Astrocyte (in vitro differentiated cells and primary cell): Measurements from ENCODE around the gene IDH1. TPM values are rescaled to one million over a fixed set of nuclear protein-coding genes. Genes with fewer than 3 reads are reported as not detected.

Experiments
- DNase-seq: peaks from one replicate; pipeline ENCODE4 v3.0.0-alpha.2; 2010; ENCODE audit warnings: low read depth
- FAIRE-seq: peaks from 2 replicates; lab custom pipeline; 2011; peaks lifted over from hg19 to GRCh38; lab: Jason Lieb, UNC
- H2AFZ ChIP-seq: 2 replicates; pipeline ENCODE4 v1.6.0; 2012; ENCODE audit warnings: low read depth, low read length, inconsistent platforms
- H3K27ac ChIP-seq: 2 replicates; pipeline ENCODE4 v1.5.1; 2011; ENCODE audit warnings: low read depth, low read length, inconsistent platforms
- H3K27me3 ChIP-seq: 2 replicates; pipeline ENCODE4 v1.6.0; 2011; ENCODE audit warnings: low read length, inconsistent platforms; ENCODE audit not compliant: insufficient read depth
- H3K36me3 ChIP-seq: 2 replicates; pipeline ENCODE4 v1.5.1; 2011; ENCODE audit warnings: low read length, inconsistent platforms; ENCODE audit not compliant: insufficient read depth
- H3K4me1 ChIP-seq: 2 replicates; pipeline ENCODE4 v1.5.1; 2011; ENCODE audit warnings: low read length, inconsistent platforms; ENCODE audit not compliant: insufficient read depth
- H3K4me2 ChIP-seq: 2 replicates; pipeline ENCODE4 v1.6.0; 2012; ENCODE audit warnings: low read length, inconsistent platforms
- H3K4me3 ChIP-seq: 2 replicates; pipeline ENCODE4 v1.5.1; 2011; ENCODE audit warnings: low read depth, mild to moderate bottlenecking, low read length, inconsistent platforms; ENCODE audit not compliant: insufficient read depth
- H3K79me2 ChIP-seq: 2 replicates; pipeline ENCODE4 v1.6.0; 2012; ENCODE audit warnings: mild to moderate bottlenecking, low read length, inconsistent platforms; ENCODE audit not compliant: insufficient read depth
- H3K9ac ChIP-seq: 2 replicates; pipeline ENCODE4 v1.6.0; 2012; ENCODE audit warnings: mild to moderate bottlenecking, low read length, inconsistent platforms
- H3K9me3 ChIP-seq: 2 replicates; pipeline ENCODE4 v1.5.1; 2012; ENCODE audit warnings: low read depth, mild to moderate bottlenecking, low read length, inconsistent platforms; ENCODE audit not compliant: insufficient read depth
- H4K20me1 ChIP-seq: 2 replicates; pipeline ENCODE4 v1.6.0; 2012; ENCODE audit warnings: low read length, inconsistent platforms; ENCODE audit not compliant: insufficient read depth
- H3K27ac Mint-ChIP-seq: one replicate; pipeline ENCODE4 v1.8.0; 2021; ENCODE audit warnings: mild to moderate bottlenecking, mixed read lengths; ENCODE audit not compliant: unreplicated experiment
- H3K27me3 Mint-ChIP-seq: one replicate; pipeline ENCODE4 v1.8.0; 2021; ENCODE audit warnings: low read depth, mixed read lengths; ENCODE audit not compliant: unreplicated experiment
- H3K36me3 Mint-ChIP-seq: one replicate; pipeline ENCODE4 v1.8.0; 2021; ENCODE audit warnings: low read depth, mixed read lengths; ENCODE audit not compliant: unreplicated experiment
- H3K4me1 Mint-ChIP-seq: one replicate; pipeline ENCODE4 v1.8.0; 2021; ENCODE audit warnings: low read depth, mixed read lengths; ENCODE audit not compliant: unreplicated experiment
- H3K4me3 Mint-ChIP-seq: one replicate; pipeline ENCODE4 v1.8.0; 2021; ENCODE audit warnings: mild to moderate bottlenecking, moderate library complexity, mixed read lengths; ENCODE audit not compliant: unreplicated experiment
- H3K9me3 Mint-ChIP-seq: one replicate; pipeline ENCODE4 v1.8.0; 2021; ENCODE audit warnings: mild to moderate bottlenecking, mixed read lengths; ENCODE audit not compliant: unreplicated experiment
- CTCF ChIP-seq: IDR thresholded peaks from 2 replicates; pipeline ENCODE4 v1.5.1; 2011; ENCODE audit warnings: low read depth, mild to moderate bottlenecking, inconsistent platforms, low read length, moderate library complexity; ENCODE audit not compliant: insufficient read depth
- EZH2 ChIP-seq: IDR thresholded peaks from 2 replicates; pipeline ENCODE4 v1.6.1; 2012; ENCODE audit warnings: mild to moderate bottlenecking, low read length, inconsistent platforms; ENCODE audit not compliant: insufficient read depth
- total RNA-seq: library from RNA; stranded (reverse); gene quantifications from 2 replicates; pipeline ENCODE4 v1.2.1, GENCODE V29; 2021

Gene IDH1
- total RNA-seq, 1 donor from 2014 or later, result 181 TPM

GRCh38 chr2:208208335-208209085 is 46.4 kb downstream of the IDH1 start:
- Mint-ChIP-seq H3K27me3 (peaks cover 3% of the 10 kb centered on the region), H3K4me3 (no peak overlapping the region), H3K27ac (no peak overlapping the region), H3K4me1 (no peaks in the 10 kb centered on the region), H3K9me3 (no peaks in the 10 kb centered on the region), H3K36me3 (no peaks in the 10 kb centered on the region)
- H3K36me3 ChIP-seq, result no peaks in the 10 kb centered on the region
- H3K9me3 ChIP-seq, result no peaks in the 10 kb centered on the region
- no peak for DNase-seq
- no peak overlapping the region for H3K4me2 ChIP-seq
- H3K79me2 ChIP-seq, result no peaks in the 10 kb centered on the region
- no peaks in the 10 kb centered on the region for H3K4me1 ChIP-seq
- H3K9ac ChIP-seq, result no peak overlapping the region
- H3K27ac ChIP-seq, result no peak overlapping the region
- TF ChIP-seq CTCF, result no peak
- TF ChIP-seq EZH2, result no peak
- FAIRE-seq, result no peak
- H2AFZ ChIP-seq, result no peak overlapping the region
- H3K4me3 ChIP-seq, result no peak overlapping the region
- no peaks in the 10 kb centered on the region for H4K20me1 ChIP-seq
- H3K27me3 ChIP-seq, result no peaks in the 10 kb centered on the region

GRCh38 chr2:208207769-208208168 is 47.1 kb downstream of the IDH1 start:
- no peak overlapping the region for H3K27ac Mint-ChIP-seq
- H3K79me2 ChIP-seq, result no peaks in the 10 kb centered on the region
- no peaks in the 10 kb centered on the region for H3K9me3 Mint-ChIP-seq
- H3K4me3 Mint-ChIP-seq, result no peak overlapping the region
- H3K9me3 ChIP-seq, result no peaks in the 10 kb centered on the region
- no peaks in the 10 kb centered on the region for H3K36me3 Mint-ChIP-seq
- H4K20me1 ChIP-seq, result no peaks in the 10 kb centered on the region
- no peaks in the 10 kb centered on the region for H3K27me3 ChIP-seq
- H3K27me3 Mint-ChIP-seq, result peaks cover 3% of the 10 kb centered on the region
- FAIRE-seq (no peak), DNase-seq (no peak)
- H3K4me1 Mint-ChIP-seq, result no peaks in the 10 kb centered on the region
- H3K4me1 ChIP-seq, result no peaks in the 10 kb centered on the region
- no peak for TF ChIP-seq CTCF
- no peak overlapping the region for H2AFZ ChIP-seq
- no peak overlapping the region for H3K4me3 ChIP-seq
- no peaks in the 10 kb centered on the region for H3K36me3 ChIP-seq
- H3K9ac ChIP-seq, result no peak overlapping the region
- H3K4me2 ChIP-seq, result no peak overlapping the region
- H3K27ac ChIP-seq, result no peak overlapping the region

GRCh38 chr2:208204166-208204565 is 50.7 kb downstream of the IDH1 start:
- Histone ChIP-seq H3K79me2 (no peaks in the 10 kb centered on the region), H3K9me3 (no peaks in the 10 kb centered on the region), H3K4me2 (no peak overlapping the region), H3K4me3 (no peak overlapping the region), H3K27me3 (no peaks in the 10 kb centered on the region), H3K36me3 (no peaks in the 10 kb centered on the region), H4K20me1 (no peaks in the 10 kb centered on the region), H3K9ac (no peak overlapping the region), H3K4me1 (no peaks in the 10 kb centered on the region), H2AFZ (no peak overlapping the region), H3K27ac (no peak overlapping the region)
- DNase-seq, result no peak
- Mint-ChIP-seq H3K4me3 (no peak overlapping the region), H3K36me3 (no peaks in the 10 kb centered on the region), H3K4me1 (no peaks in the 10 kb centered on the region), H3K27ac (no peak overlapping the region), H3K27me3 (peaks cover 3% of the 10 kb centered on the region), H3K9me3 (no peaks in the 10 kb centered on the region)
- no peak for FAIRE-seq
- no peak for TF ChIP-seq EZH2
- no peak for TF ChIP-seq CTCF
